ENCODE results near the gene C10orf67. TPM values are rescaled to one million over a fixed set of nuclear protein-coding genes. Genes with fewer than 3 reads are reported as not detected.

C10orf67 gene
- total RNA-seq, 1 experiment from 2014 or later = not detected

GRCh38 chr10:23337616-23338015 lies 7.0 kb downstream of the C10orf67 start:
- Histone ChIP-seq H3K79me2 (ENCODE audit: insufficient read depth, low read length) (no peaks in the 10 kb centered on the region), H3K4me3 (replicated peaks in 1 of 2; ENCODE audit: low read depth in 1 of 2, low read length in 2 of 2) (no peak overlapping the region), H3K9ac (ENCODE audit: low read length) (no peak overlapping the region), H2AFZ (ENCODE audit: low read depth, low read length, poor library complexity, severe bottlenecking) (no peak overlapping the region), H3K9me3 (ENCODE audit: control insufficient read depth in 1 of 2, insufficient read depth in 1 of 2, low read depth in 1 of 2, low read length in 2 of 2) (no peaks in the 10 kb centered on the region), H3K27ac (ENCODE audit: low read depth, low read length) (no peak overlapping the region), H4K20me1 (ENCODE audit: insufficient read depth) (no peaks in the 10 kb centered on the region), H3K4me1 (ENCODE audit: control insufficient read depth in 1 of 2, insufficient read depth in 2 of 2, low read length in 2 of 2) (peaks cover 0 to 3% of the 10 kb centered on the region in 2 experiments; a peak in 1 of 4 replicates), H3K4me2 (ENCODE audit: low read length) (no peak overlapping the region), H3K9me2 (ENCODE audit: insufficient read depth) (no peaks in the 10 kb centered on the region), H3K27me3 (ENCODE audit: insufficient read depth, low read length) (no peaks in the 10 kb centered on the region), H3K36me3 (ENCODE audit: control insufficient read depth in 1 of 2, insufficient read depth in 2 of 2, low read length in 2 of 2) (no peaks in the 10 kb centered on the region)
- no peak for DNase-seq (ENCODE audit: low read depth, low spot score)
- intact Hi-C loops (cut with micrococcal nuclease) = no loop called here
- TF ChIP-seq RAD21 (IDR thresholded peaks at IDR 0.05; ENCODE audit: low read depth) = no peak
- no peak for TF ChIP-seq ZNF274 (IDR thresholded peaks at IDR 0.05; ENCODE audit: low read depth, low read length)
- no peak for TF ChIP-seq ELF1 (IDR thresholded peaks at IDR 0.05; ENCODE audit: borderline replicate concordance, low read depth)
- TF ChIP-seq YY1 (IDR thresholded peaks at IDR 0.05; ENCODE audit: extremely low read depth, insufficient replicate concordance, low read depth, low read length) = no peak
- no peak for TF ChIP-seq POLR2A (IDR thresholded peaks at IDR 0.05; ENCODE audit: borderline replicate concordance, extremely low read depth, insufficient read depth, insufficient read length)
- no peak for TF ChIP-seq ZBTB33 (IDR thresholded peaks at IDR 0.05; ENCODE audit: extremely low read depth, insufficient replicate concordance, low read length)
- TF ChIP-seq ATF3 (IDR thresholded peaks at IDR 0.05) = no peak
- no peak for TF ChIP-seq REST (IDR thresholded peaks at IDR 0.05; ENCODE audit: low read depth)
- no peak for TF ChIP-seq SIN3A (IDR thresholded peaks at IDR 0.05; ENCODE audit: low read depth)
- TF ChIP-seq CTCF (IDR thresholded peaks at IDR 0.05 in 2 of 3, conservative IDR thresholded peaks at IDR 0.05 in 1 of 3; ENCODE audit: borderline replicate concordance in 1 of 3, insufficient read depth in 1 of 3, low read depth in 2 of 3, low read length in 2 of 3) = no peak
- TF ChIP-seq EZH2 (IDR thresholded peaks at IDR 0.05) = no peak
- TF ChIP-seq MAX (IDR thresholded peaks at IDR 0.05) = no peak
- no peak for TF ChIP-seq ZFX (IDR thresholded peaks at IDR 0.05)
- ChIA-PET POLR2A (no interaction called here), RAD21 (ENCODE audit: low non-redundant PET in 1 of 2, low total read pairs in 2 of 2, uncharacterized antibody in 2 of 2, unreplicated experiment in 2 of 2) (no interaction called here), CTCF (interaction anchor here (1.1 kb wide), 1 partner anchor 23 kb away, joined by 3 read pairs; no protein-coding TSS in a partner anchor)
- BruUV-seq (replicated peaks) = no TSS peak
- ATAC-seq = no peak

All from HCT116 (cell line).